WTC11 (cell line): ENCODE measurements around the gene TSPAN7. TPM values are rescaled to one million over a fixed set of nuclear protein-coding genes. Genes with fewer than 3 reads are reported as not detected.

Experiments
- ATAC-seq: fragments of 200-7000 bp; cut with Tn5 transposase; 2 replicates; pipeline ENCODE4 v1.10.0; 2021; ENCODE audit warnings: mild to moderate bottlenecking, moderate library complexity
- CTCF ChIA-PET: fragments of 300-600 bp; sonication (Branson Sonifier 250); formaldehyde crosslinking; loops from one replicate; lab custom pipeline; 2021; ENCODE audit warnings: antibody characterized with exemption; lab: Charles Lee
- POLR2A ChIA-PET: fragments of 350-600 bp; sonication (Branson Sonifier 250); formaldehyde crosslinking; loops from one replicate; lab custom pipeline; 2021; ENCODE audit warnings: antibody characterized with exemption; lab: Charles Lee
- DNase-seq: peaks from one replicate; pipeline ENCODE4 v3.0.0; 2021; ENCODE audit warnings: low spot score
- H3K27ac Mint-ChIP-seq: 2 replicates; pipeline ENCODE4 v1.8.0; 2021; ENCODE audit warnings: mixed read lengths
- H3K27me3 Mint-ChIP-seq: 2 replicates; pipeline ENCODE4 v1.8.0; 2021; ENCODE audit warnings: low read depth, mild to moderate bottlenecking, moderate library complexity, mixed read lengths
- H3K36me3 Mint-ChIP-seq: 2 replicates; pipeline ENCODE4 v1.8.0; 2021; ENCODE audit warnings: mixed read lengths
- H3K4me1 Mint-ChIP-seq: 2 replicates; pipeline ENCODE4 v1.8.0; 2022; ENCODE audit warnings: mixed read lengths
- H3K4me3 Mint-ChIP-seq: 2 replicates; pipeline ENCODE4 v1.8.0; 2021; ENCODE audit warnings: mild to moderate bottlenecking, moderate library complexity, mixed read lengths
- H3K9me3 Mint-ChIP-seq: 2 replicates; pipeline ENCODE4 v1.8.0; 2021; ENCODE audit warnings: mixed read lengths
- EMX1 ChIP-seq: fragments of 250-450 bp; sonication (Bioruptor Pico); IDR thresholded peaks from 2 replicates; pipeline ENCODE4 v1.8.0; 2021; ENCODE audit warnings: mild to moderate bottlenecking
- FOXJ3 ChIP-seq: sonication (generic); formaldehyde crosslinking; IDR thresholded peaks from 2 replicates; pipeline ENCODE4 v1.9.0; 2021; ENCODE audit warnings: missing genetic modification reagents, mild to moderate bottlenecking, borderline replicate concordance
- GTF2I ChIP-seq: fragments of 250-450 bp; sonication (Bioruptor Pico); conservative IDR thresholded peaks from 2 replicates; pipeline ENCODE4 v1.4.0; 2021; ENCODE audit warnings: mild to moderate bottlenecking
- NR1H2 ChIP-seq: sonication (generic); formaldehyde crosslinking; IDR thresholded peaks from 2 replicates; pipeline ENCODE4 v1.9.0; 2021; ENCODE audit warnings: mild to moderate bottlenecking, moderate library complexity, missing genetic modification reagents
- NR3C1 ChIP-seq: sonication (generic); formaldehyde crosslinking; conservative IDR thresholded peaks from 2 replicates; pipeline ENCODE4 v1.8.1; 2023; ENCODE audit warnings: low read depth, mild to moderate bottlenecking, missing genetic modification reagents
- RORB ChIP-seq: fragments of 250-450 bp; sonication (Bioruptor Pico); IDR thresholded peaks from 2 replicates; pipeline ENCODE4 v1.9.0; 2021; ENCODE audit warnings: mild to moderate bottlenecking
- TP53 ChIP-seq: sonication (generic); formaldehyde crosslinking; IDR thresholded peaks from 2 replicates; pipeline ENCODE4 v1.8.1; 2023; ENCODE audit warnings: mild to moderate bottlenecking, missing genetic modification reagents
- ZNF121 ChIP-seq: sonication (generic); formaldehyde crosslinking; IDR thresholded peaks from 2 replicates; pipeline ENCODE4 v1.8.0; 2023; ENCODE audit warnings: missing genetic modification reagents
- ZNF219 ChIP-seq: sonication (generic); formaldehyde crosslinking; IDR thresholded peaks from 2 replicates; pipeline ENCODE4 v1.8.0; 2023; ENCODE audit warnings: missing genetic modification reagents, mild to moderate bottlenecking, borderline replicate concordance
- ZNF232 ChIP-seq: sonication (generic); formaldehyde crosslinking; IDR thresholded peaks from 2 replicates; pipeline ENCODE4 v1.8.0; 2022; ENCODE audit warnings: mild to moderate bottlenecking, missing genetic modification reagents
- ZNF317 ChIP-seq: sonication (generic); formaldehyde crosslinking; IDR thresholded peaks from 2 replicates; pipeline ENCODE4 v1.8.1; 2023; ENCODE audit warnings: low read depth, mild to moderate bottlenecking, moderate library complexity, missing genetic modification reagents, borderline replicate concordance
- ZNF396 ChIP-seq: fragments of 250-450 bp; sonication (Bioruptor Pico); IDR thresholded peaks from 2 replicates; pipeline ENCODE4 v1.8.0; 2021; ENCODE audit warnings: mild to moderate bottlenecking, moderate library complexity, borderline replicate concordance
- ZNF671 ChIP-seq: fragments of 250-450 bp; sonication (Bioruptor Pico); IDR thresholded peaks from 2 replicates; pipeline ENCODE4 v1.8.0; 2021; ENCODE audit warnings: mild to moderate bottlenecking
- total RNA-seq: library from RNA; stranded (reverse); gene quantifications from 3 replicates; pipeline ENCODE4 v1.2.3, GENCODE V29; 2021
- TF ChIP-seq, protein P1 (sequence below): sonication (generic); formaldehyde crosslinking; IDR thresholded peaks from 2 replicates; pipeline ENCODE4 v1.8.1; 2023; ENCODE audit warnings: mild to moderate bottlenecking, missing genetic modification reagents
- TF ChIP-seq, protein P2 (sequence below): fragments of 250-450 bp; sonication (Bioruptor Pico); IDR thresholded peaks from 2 replicates; pipeline ENCODE4 v2.1.2; 2022; ENCODE audit warnings: mild to moderate bottlenecking, moderate library complexity
- TF ChIP-seq, protein P3 (sequence below): fragments of 250-450 bp; sonication (Bioruptor Pico); IDR thresholded peaks from 2 replicates; pipeline ENCODE4 v1.9.0; 2021; ENCODE audit warnings: mild to moderate bottlenecking, borderline replicate concordance
- TF ChIP-seq, protein P4 (sequence below): sonication (generic); formaldehyde crosslinking; IDR thresholded peaks from 2 replicates; pipeline ENCODE4 v1.8.0; 2022; ENCODE audit warnings: mild to moderate bottlenecking, missing genetic modification reagents

Gene TSPAN7
- total RNA-seq, 1 experiment from 2014 or later: 10.8 TPM

DNA sequence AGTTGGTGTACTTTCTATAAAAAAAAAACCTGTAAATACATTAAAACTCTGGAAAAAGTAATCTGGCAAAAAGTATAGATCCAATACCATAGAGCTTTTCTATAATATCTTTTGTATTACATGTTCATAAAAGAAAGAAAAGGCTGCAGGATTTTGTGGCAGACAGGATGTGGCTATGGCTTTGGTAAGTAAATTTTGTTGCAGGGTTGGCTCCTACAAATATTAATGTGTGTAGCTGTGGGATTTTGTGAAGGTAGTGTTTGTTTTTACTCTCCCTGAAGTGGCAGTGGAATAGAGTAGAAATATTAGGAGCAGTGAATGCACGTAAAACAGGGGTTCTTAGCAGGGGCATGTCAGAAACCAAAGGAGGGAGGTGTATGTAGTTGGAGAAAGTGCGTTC lies 84.8 kb downstream of the TSPAN7 start:
- TF ChIP-seq TP53 (CRISPR knock-in tag) (no peak), ZNF219 (no peak), EMX1 (CRISPR knock-in tag) (no peak), ZNF396 (CRISPR knock-in tag) (no peak), GTF2I (CRISPR knock-in tag) (no peak), RORB (no peak), ZNF232 (CRISPR knock-in tag) (no peak), ZNF317 (no peak), ZNF121 (CRISPR knock-in tag) (no peak)
- TF ChIP-seq, protein P1, sequence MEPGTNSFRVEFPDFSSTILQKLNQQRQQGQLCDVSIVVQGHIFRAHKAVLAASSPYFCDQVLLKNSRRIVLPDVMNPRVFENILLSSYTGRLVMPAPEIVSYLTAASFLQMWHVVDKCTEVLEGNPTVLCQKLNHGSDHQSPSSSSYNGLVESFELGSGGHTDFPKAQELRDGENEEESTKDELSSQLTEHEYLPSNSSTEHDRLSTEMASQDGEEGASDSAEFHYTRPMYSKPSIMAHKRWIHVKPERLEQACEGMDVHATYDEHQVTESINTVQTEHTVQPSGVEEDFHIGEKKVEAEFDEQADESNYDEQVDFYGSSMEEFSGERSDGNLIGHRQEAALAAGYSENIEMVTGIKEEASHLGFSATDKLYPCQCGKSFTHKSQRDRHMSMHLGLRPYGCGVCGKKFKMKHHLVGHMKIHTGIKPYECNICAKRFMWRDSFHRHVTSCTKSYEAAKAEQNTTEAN (CRISPR knock-in tag): no peak
- TF ChIP-seq, protein P2, sequence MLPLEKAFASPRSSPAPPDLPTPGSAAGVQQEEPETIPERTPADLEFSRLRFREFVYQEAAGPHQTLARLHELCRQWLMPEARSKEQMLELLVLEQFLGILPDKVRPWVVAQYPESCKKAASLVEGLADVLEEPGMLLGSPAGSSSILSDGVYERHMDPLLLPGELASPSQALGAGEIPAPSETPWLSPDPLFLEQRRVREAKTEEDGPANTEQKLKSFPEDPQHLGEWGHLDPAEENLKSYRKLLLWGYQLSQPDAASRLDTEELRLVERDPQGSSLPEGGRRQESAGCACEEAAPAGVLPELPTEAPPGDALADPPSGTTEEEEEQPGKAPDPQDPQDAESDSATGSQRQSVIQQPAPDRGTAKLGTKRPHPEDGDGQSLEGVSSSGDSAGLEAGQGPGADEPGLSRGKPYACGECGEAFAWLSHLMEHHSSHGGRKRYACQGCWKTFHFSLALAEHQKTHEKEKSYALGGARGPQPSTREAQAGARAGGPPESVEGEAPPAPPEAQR: no peak
- TF ChIP-seq, protein P3, sequence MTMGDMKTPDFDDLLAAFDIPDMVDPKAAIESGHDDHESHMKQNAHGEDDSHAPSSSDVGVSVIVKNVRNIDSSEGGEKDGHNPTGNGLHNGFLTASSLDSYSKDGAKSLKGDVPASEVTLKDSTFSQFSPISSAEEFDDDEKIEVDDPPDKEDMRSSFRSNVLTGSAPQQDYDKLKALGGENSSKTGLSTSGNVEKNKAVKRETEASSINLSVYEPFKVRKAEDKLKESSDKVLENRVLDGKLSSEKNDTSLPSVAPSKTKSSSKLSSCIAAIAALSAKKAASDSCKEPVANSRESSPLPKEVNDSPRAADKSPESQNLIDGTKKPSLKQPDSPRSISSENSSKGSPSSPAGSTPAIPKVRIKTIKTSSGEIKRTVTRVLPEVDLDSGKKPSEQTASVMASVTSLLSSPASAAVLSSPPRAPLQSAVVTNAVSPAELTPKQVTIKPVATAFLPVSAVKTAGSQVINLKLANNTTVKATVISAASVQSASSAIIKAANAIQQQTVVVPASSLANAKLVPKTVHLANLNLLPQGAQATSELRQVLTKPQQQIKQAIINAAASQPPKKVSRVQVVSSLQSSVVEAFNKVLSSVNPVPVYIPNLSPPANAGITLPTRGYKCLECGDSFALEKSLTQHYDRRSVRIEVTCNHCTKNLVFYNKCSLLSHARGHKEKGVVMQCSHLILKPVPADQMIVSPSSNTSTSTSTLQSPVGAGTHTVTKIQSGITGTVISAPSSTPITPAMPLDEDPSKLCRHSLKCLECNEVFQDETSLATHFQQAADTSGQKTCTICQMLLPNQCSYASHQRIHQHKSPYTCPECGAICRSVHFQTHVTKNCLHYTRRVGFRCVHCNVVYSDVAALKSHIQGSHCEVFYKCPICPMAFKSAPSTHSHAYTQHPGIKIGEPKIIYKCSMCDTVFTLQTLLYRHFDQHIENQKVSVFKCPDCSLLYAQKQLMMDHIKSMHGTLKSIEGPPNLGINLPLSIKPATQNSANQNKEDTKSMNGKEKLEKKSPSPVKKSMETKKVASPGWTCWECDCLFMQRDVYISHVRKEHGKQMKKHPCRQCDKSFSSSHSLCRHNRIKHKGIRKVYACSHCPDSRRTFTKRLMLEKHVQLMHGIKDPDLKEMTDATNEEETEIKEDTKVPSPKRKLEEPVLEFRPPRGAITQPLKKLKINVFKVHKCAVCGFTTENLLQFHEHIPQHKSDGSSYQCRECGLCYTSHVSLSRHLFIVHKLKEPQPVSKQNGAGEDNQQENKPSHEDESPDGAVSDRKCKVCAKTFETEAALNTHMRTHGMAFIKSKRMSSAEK (CRISPR knock-in tag): no peak
- no peaks in the 10 kb centered on the region for H3K9me3 Mint-ChIP-seq
- ChIA-PET POLR2A (no interaction called here), CTCF (interaction anchor here (1.3 kb wide), 1 partner anchor 18 kb away, joined by 3 read pairs; no protein-coding TSS in a partner anchor)
- peaks cover 2% of the 10 kb centered on the region; the same call in 1 of the 2 replicates for H3K27me3 Mint-ChIP-seq
- ATAC-seq (no peak), DNase-seq (no peak)
- H3K4me3 Mint-ChIP-seq: no peak overlapping the region
- no peak overlapping the region for H3K27ac Mint-ChIP-seq
- H3K36me3 Mint-ChIP-seq: no peaks in the 10 kb centered on the region
- 0 out of 2 replicates have a peak, but pooled peaks cover 2% of the 10 kb centered on the region for H3K4me1 Mint-ChIP-seq

DNA sequence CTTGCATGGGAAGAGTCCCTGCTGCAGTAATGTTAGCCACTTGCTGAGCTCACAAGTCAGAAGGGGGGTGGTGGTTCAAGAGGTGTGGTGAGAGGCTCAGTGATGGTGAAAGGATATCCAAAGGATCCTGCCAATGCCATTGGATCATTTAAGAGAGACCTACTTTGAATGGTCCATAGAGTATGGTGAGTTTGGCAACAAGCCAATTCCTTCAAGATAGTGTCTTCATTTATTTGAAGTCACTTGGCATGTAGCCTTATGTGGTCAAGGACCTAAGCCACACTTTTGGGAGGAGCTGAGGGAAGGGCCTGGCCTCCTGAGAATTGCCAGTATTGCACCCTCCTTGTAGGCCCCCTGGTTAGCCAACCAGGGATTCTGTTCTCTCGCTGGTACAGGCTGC lies 87.9 kb downstream of the TSPAN7 start:
- no peaks in the 10 kb centered on the region for H3K36me3 Mint-ChIP-seq
- H3K27ac Mint-ChIP-seq: no peak overlapping the region
- H3K4me3 Mint-ChIP-seq: no peak overlapping the region
- peaks cover 2% of the 10 kb centered on the region; the same call in 1 of the 2 replicates for H3K27me3 Mint-ChIP-seq
- no peaks in the 10 kb centered on the region for H3K9me3 Mint-ChIP-seq
- no peaks in the 10 kb centered on the region for H3K4me1 Mint-ChIP-seq
- ATAC-seq (no peak), DNase-seq (no peak)
- TF ChIP-seq NR3C1 (no peak), NR1H2 (CRISPR knock-in tag) (no peak), RORB (no peak), ZNF671 (no peak), FOXJ3 (CRISPR knock-in tag) (no peak)
- TF ChIP-seq, protein P4, sequence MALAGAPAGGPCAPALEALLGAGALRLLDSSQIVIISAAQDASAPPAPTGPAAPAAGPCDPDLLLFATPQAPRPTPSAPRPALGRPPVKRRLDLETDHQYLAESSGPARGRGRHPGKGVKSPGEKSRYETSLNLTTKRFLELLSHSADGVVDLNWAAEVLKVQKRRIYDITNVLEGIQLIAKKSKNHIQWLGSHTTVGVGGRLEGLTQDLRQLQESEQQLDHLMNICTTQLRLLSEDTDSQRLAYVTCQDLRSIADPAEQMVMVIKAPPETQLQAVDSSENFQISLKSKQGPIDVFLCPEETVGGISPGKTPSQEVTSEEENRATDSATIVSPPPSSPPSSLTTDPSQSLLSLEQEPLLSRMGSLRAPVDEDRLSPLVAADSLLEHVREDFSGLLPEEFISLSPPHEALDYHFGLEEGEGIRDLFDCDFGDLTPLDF (CRISPR knock-in tag): no peak
- ChIA-PET CTCF (no interaction called here), POLR2A (no interaction called here)
